Thyroid gland (tissue), 4 donors: Measurements from ENCODE around the gene NEDD4L.
"Not testable (repeated sequence)": the region's sequence is repeated elsewhere in the genome, so short reads cannot be mapped to it uniquely, and the experiment has no call there.

Source experiments
- CTCF ChIP-seq, 6 experiments: fragments of 200-600 bp in 3 of 6; fragments of 450-650 bp in 3 of 6; sonication (generic) in 3 of 6; IDR thresholded peaks; one replicate each; pipeline ENCODE4 v1.5.1; 2016 to 2019; ENCODE audit warnings: antibody characterized with exemption in 6 of 6, mild to moderate bottlenecking in 2 of 6, inconsistent platforms in 1 of 6, moderate library complexity in 1 of 6
- POLR2A ChIP-seq, 2 donors: fragments of 450-650 bp; IDR thresholded peaks; one replicate each; pipeline ENCODE4 v1.6.1; 2017; ENCODE audit warnings: antibody characterized with exemption in 2 of 2, mild to moderate bottlenecking in 2 of 2, moderate library complexity in 1 of 2

DNA sequence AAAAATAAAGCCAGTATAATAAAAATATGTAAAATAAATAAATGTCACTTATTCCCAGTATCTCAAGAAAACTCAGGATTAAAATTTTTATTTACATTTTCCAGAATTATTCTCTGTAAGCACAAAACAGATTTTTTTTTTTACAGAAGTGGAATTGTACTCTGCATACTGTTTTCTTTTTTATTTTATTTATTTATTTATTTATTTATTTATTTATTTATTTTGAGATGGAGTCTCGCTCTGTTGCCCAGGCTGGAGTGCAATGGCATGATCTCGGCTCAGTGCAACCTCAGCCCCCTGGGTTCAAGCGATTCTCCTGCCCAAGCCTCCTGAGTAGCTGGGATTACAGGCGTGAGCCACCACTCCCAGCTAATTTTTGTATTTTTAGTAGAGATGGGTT, 336.1 kb downstream of the NEDD4L start:
- TF ChIP-seq POLR2A, CTCF (IDR thresholded peaks at IDR 0.05): not testable (repeated sequence)
